ENCODE data around the gene P3H2.

DNA sequence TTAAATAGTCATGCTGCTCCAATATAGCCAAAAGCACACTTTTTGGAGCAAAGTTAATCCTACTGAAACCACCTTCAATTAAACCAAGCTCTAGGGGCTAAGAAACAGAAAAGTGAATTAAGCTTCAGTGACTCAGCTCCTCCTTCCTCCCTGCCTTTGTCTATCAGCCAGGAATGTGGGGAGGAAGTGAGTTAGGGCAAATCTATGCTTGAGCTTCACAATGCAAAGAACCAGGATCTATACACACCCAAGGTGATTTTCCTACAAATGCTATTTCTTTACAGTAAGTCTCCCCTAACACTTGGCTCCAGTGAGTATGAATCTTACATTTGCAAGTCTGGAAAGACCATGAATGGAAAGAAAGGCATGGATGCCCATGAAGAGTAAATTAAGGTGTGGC is 212.1 kb downstream of the P3H2 start:
- TF ChIP-seq CTCF (IDR thresholded peaks at IDR 0.05), result no peak
- no peak for TF ChIP-seq POLR2A (IDR thresholded peaks at IDR 0.05)
